H1 (cell line): ENCODE data around the gene GALNTL6.

Experiments
- CHD1 ChIP-seq: IDR thresholded peaks from 2 replicates; pipeline ENCODE4 v1.6.1; 2012; ENCODE audit warnings: low read depth, low read length, improper control_type of control experiment
- CTCF ChIP-seq, 3 experiments: IDR thresholded peaks; 1 replicate in 2 of 3; 2 replicates in 1 of 3; pipeline versions ENCODE4 v1.5.1 to v1.6.1; 2011; ENCODE audit warnings: low read length in 3 of 3, mild to moderate bottlenecking in 3 of 3, inconsistent platforms in 2 of 3, low read depth in 1 of 3, moderate library complexity in 1 of 3; ENCODE audit not compliant: insufficient read depth in 1 of 3; ENCODE audit errors: control extremely low read depth in 1 of 3
- EZH2 ChIP-seq: fragments of 200-600 bp; sonication (generic); IDR thresholded peaks from 2 replicates; pipeline ENCODE4 v1.7.1; 2012; ENCODE audit warnings: low read depth, mild to moderate bottlenecking, moderate library complexity, low read length, inconsistent platforms; ENCODE audit not compliant: severe bottlenecking
- POLR2A ChIP-seq, 2 experiments: IDR thresholded peaks; 1 replicate in 1 of 2; 2 replicates in 1 of 2; pipeline ENCODE4 v1.6.1; 2011; ENCODE audit warnings: low read depth in 2 of 2, low read length in 2 of 2, mild to moderate bottlenecking in 2 of 2; ENCODE audit errors: control extremely low read depth in 1 of 2
- RFX5 ChIP-seq: IDR thresholded peaks from 2 replicates; pipeline ENCODE4 v1.6.1; 2011; ENCODE audit warnings: low read depth, low read length, improper control_type of control experiment, borderline replicate concordance

GRCh38 chr4:172055046-172055445 lies 241.8 kb downstream of the GALNTL6 start:
- TF ChIP-seq CTCF (IDR thresholded peaks at IDR 0.05; ENCODE audit: control extremely low read depth in 1 of 3, insufficient read depth in 1 of 3, low read depth in 1 of 3, low read length in 3 of 3) (no peak), CHD1 (no peak), EZH2 (no peak), RFX5 (no peak), POLR2A (IDR thresholded peaks at IDR 0.05; ENCODE audit: control extremely low read depth in 1 of 2, low read depth in 2 of 2, low read length in 2 of 2) (no peak)
